GM03348 (cell line): ENCODE results near the gene OR4D9.

Experiments used
- DNase-seq: peaks from one replicate; pipeline ENCODE4 v3.0.0; 2012; ENCODE audit warnings: low spot score

OR4D9 gene

GRCh38 chr11:59550842-59551658, 39.7 kb downstream of the OR4D9 start:
- peak; percentile 47 for DNase-seq

GRCh38 chr11:59551659-59552521, 40.6 kb downstream of the OR4D9 start:
- DNase-seq = peak; percentile 45

GRCh38 chr11:59552844-59553243, 41.5 kb downstream of the OR4D9 start:
- DNase-seq = no peak

GRCh38 chr11:59553323-59553722, 42.0 kb downstream of the OR4D9 start:
- no peak for DNase-seq

- no peak for DNase-seq
Observed at GRCh38 chr11:59555601-59556114, 44.3 kb downstream of the OR4D9 start.

GRCh38 chr11:59556115-59556916, 45.0 kb downstream of the OR4D9 start:
- peak; percentile 65 for DNase-seq

- no peak for DNase-seq
Observed at GRCh38 chr11:59556917-59557348, 45.6 kb downstream of the OR4D9 start.

- DNase-seq = no peak
Observed at GRCh38 chr11:59558270-59558643, 46.9 kb downstream of the OR4D9 start.

GRCh38 chr11:59559886-59560285, 48.5 kb downstream of the OR4D9 start:
- no peak for DNase-seq

GRCh38 chr11:59560290-59560701, 49.0 kb downstream of the OR4D9 start:
- DNase-seq = peak; percentile 45

GRCh38 chr11:59560702-59561473, 49.5 kb downstream of the OR4D9 start:
- peak; percentile 94 for DNase-seq

- DNase-seq = no peak
Observed at GRCh38 chr11:59562292-59562691, 51.0 kb downstream of the OR4D9 start.
